GM19351 (cell line): ENCODE measurements around the gene COX8C.

Source experiments
- ATAC-seq: cut with Tn5 transposase; IDR thresholded peaks from one replicate; pipeline ENCODE4 v1.9.1; 2021; ENCODE audit warnings: mild to moderate bottlenecking, moderate library complexity; ENCODE audit not compliant: unreplicated experiment

The COX8C gene

GRCh38 chr14:93346926-93347721, at the start of gene COX8C:
COX8C (plus strand) TSS chr14:93347182; CDS start chr14:93347269, 87 bp downstream.
- no peak for ATAC-seq

- no peak for ATAC-seq
These were observed 47.6 kb upstream of the COX8C start for GRCh38 chr14:93299416-93299815.

- no peak for ATAC-seq
These were observed 47.1 kb upstream of the COX8C start for GRCh38 chr14:93299866-93300265.

DNA sequence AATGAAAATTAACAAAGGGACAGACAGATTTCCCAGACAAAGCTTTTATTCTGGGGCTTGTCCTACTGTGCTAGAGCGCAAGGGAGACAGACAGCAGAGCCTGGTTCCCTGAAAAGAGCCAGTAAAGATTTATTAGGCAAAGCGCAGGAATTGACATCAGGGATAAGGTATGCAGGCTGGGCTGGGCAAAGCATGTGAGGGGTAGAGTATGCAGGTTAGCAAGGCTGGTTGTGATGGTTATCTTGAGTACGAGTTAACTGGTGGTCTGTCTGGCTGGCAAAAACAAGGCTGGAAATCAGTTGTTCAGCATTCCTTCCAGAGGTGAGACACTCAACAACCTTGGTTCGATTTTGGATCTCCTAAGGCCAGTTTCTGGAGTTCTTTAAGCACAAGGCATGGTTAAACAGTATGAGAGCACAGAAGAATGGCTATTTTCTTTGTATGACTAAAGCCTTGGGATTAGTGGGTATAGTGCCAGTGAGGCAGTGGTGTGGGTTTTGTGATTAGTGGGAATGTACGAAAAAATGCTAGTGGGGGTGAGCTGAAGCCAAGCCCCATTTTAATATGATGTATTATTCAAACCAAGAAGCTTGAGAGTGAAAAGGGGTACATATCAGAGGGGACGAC, 45.0 kb upstream of the COX8C start:
- ATAC-seq = no peak

- ATAC-seq = no peak
These were observed 44.0 kb upstream of the COX8C start for GRCh38 chr14:93302688-93303581.

DNA sequence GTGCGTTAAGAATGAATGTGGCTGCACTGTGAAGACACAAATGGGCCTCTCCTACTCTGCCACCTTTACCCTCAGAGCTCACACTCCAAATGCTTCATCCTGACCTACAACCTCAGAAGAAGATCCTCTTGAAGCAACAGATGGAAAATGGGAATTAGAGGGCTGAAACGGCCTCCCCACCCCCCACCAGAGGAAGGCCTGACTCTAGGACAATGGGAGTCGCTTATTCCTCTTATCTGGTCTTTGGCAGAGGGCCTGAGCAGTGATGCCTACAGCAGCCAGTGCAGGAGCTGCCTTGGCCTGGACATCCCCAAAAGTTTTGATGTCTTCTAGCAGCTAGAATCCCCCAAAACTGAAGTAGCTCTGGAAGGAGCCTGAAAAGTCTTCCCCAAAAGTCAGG, 43.3 kb upstream of the COX8C start:
- ATAC-seq = no peak

- no peak for ATAC-seq
These were observed 42.2 kb upstream of the COX8C start for GRCh38 chr14:93304771-93305170.

GRCh38 chr14:93305725-93306418, 41.1 kb upstream of the COX8C start:
- no peak for ATAC-seq

GRCh38 chr14:93306812-93307211, 40.2 kb upstream of the COX8C start:
- no peak for ATAC-seq

GRCh38 chr14:93308686-93309345, 38.2 kb upstream of the COX8C start:
- no peak for ATAC-seq

- no peak for ATAC-seq
These were observed 37.5 kb upstream of the COX8C start for GRCh38 chr14:93309427-93309966.

DNA sequence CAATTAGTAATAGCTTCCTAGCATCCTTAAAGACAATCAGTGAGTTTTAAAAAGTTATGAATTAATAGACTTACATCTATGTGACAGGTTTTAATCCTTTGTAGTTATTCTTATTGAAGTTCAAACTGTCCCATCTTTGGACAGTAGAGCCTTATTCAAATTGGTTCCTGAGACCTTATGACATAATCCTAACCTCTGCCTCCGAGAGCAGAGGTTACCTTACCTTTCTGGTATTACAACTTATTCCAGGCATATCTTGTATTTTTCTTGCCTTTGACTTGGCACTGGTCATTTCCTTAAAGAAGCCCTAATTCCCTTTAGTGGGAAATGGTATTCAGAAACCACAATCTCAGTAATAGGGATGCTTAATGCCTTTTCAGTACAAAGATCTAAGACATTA, 35.9 kb upstream of the COX8C start:
- ATAC-seq = no peak

DNA sequence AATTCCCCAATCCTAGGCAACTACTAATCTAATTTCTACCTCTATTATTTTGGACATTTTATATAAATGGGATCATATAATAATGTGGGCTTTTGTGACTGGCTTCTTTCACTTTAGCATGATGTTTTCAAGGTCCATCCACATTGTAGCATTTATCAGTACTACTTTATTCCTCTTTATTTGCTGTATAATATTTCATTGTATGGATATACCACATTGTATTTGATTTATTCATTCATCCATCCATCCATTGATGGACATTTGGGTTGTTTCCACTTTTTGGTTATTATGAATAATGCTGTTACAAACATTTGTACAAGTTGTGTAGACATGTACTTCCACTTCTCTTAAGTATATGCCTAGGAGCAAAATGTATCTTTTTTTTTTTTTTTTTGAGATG, 31.4 kb upstream of the COX8C start:
- no peak for ATAC-seq

DNA sequence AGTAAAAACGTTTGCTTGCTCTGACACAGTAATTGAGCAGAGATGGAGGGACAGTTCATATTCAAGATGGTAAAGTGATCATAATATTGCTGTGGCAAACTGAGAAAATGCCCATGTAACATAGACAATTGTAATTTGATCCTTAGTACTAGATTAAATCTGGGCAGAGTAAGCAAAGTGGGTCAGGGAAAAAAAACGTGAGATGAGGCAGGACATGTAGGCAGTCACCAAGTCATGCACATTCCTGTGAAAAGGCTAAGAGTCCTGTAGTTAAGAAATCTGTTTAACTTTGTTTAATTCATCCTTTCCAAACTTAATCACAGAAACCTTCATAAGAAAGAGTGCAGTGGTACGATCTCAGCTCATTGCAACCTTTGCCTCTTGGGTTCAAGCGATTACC, 30.3 kb upstream of the COX8C start:
- no peak for ATAC-seq

GRCh38 chr14:93317210-93317874, 29.6 kb upstream of the COX8C start:
- no peak for ATAC-seq

- no peak for ATAC-seq
These were observed 28.8 kb upstream of the COX8C start for GRCh38 chr14:93317875-93318807.

GRCh38 chr14:93318927-93319326, 28.1 kb upstream of the COX8C start:
- ATAC-seq = no peak

- ATAC-seq = peak; percentile 9
These were observed 27.5 kb upstream of the COX8C start for GRCh38 chr14:93319494-93319893.
